ENCODE results near the gene CXorf38. TPM values are rescaled to one million over a fixed set of nuclear protein-coding genes. Genes with fewer than 3 reads are reported as not detected.
A peak's percentile ranks its signal among the peaks of the same experiment; 100 is the strongest.

CXorf38 gene
- 8.8 and 15.3 TPM in 2 replicates for total RNA-seq (2014; rRNA removed; shearing (Covaris generic))
- 5.2 and 6.5 TPM in 2 replicates for polyA plus RNA-seq (2016; fragmentation: Nextera tagmentation; extraction: Ambion mirVana)
- long read RNA-seq, transcript CXorf38-201 (7 exons, 2,118 nt), result major isoform, 9 of 10 reads
- long read RNA-seq, partial matches to known transcripts, result 0 of 10 reads
- long read RNA-seq, other reads (novel, unspliced or antisense), result 1 of 10 reads

GRCh38 chrX:40647307-40648197 lies at the start of gene CXorf38:
CXorf38 (minus strand) TSS chrX:40647561; CDS start chrX:40647520, 41 bp downstream.
- Histone ChIP-seq H4K20me1 (replicated peaks; ENCODE audit: insufficient read depth) (no peaks in the 10 kb centered on the region), H3K9me2 (ENCODE audit: insufficient read depth) (no peaks in the 10 kb centered on the region), H3K4me1 (ENCODE audit: insufficient read depth) (no peaks in the 10 kb centered on the region), H3K27me3 (ENCODE audit: insufficient read depth) (no peaks in the 10 kb centered on the region), H3K79me2 (replicated peaks; ENCODE audit: insufficient read depth) (peaks cover 18% of the 10 kb centered on the region), H3K36me3 (ENCODE audit: insufficient read depth) (0 out of 2 replicates have a peak, but pooled peaks cover 6% of the 10 kb centered on the region), H3F3A (replicated peaks; ENCODE audit: low read depth) (0 out of 2 replicates have a peak, but pooled peaks cover 10% of the 10 kb centered on the region), H2AFZ (no peak within 1 kb of the TSS), H3K4me3 (peak within 1 kb of the TSS; percentile 71), H3K4me2 (peak within 1 kb of the TSS; percentile 77), H3K27ac (ENCODE audit: low read depth) (peak within 1 kb of the TSS; percentile 88)
- H3K36me3 Mint-ChIP-seq (ENCODE audit: low read depth), result peaks cover 11% of the 10 kb centered on the region
- TF ChIP-seq JUNB (IDR thresholded peaks at IDR 0.05; ENCODE audit: unreplicated experiment) (no peak), POLR2AphosphoS5 (IDR thresholded peaks at IDR 0.05; ENCODE audit: low read depth) (peak; percentile 72), CTCF (conservative IDR thresholded peaks at IDR 0.05; ENCODE audit: low read depth in 2 of 2) (peak; percentile 48 to 50), CREB1 (CRISPR knock-in tag; IDR thresholded peaks at IDR 0.05; ENCODE audit: low read depth) (peak; percentile 71)
- H3K4me1 Mint-ChIP-seq, result peaks cover 14% of the 10 kb centered on the region
- DNase-seq (ENCODE audit: low spot score) (peak; percentile 88), ATAC-seq (peak; percentile 75)
- peaks cover 2% of the 10 kb centered on the region; the same call in 2 of the 3 replicates for H3K9me3 Mint-ChIP-seq
- H3K27ac Mint-ChIP-seq, result peak within 1 kb of the TSS; percentile 96
- peaks cover 7% of the 10 kb centered on the region for H3K27me3 Mint-ChIP-seq (ENCODE audit: insufficient read depth, low read depth, poor library complexity)
- H3K4me3 Mint-ChIP-seq, result peak within 1 kb of the TSS; percentile 92

- Histone ChIP-seq H3K79me2 (replicated peaks; ENCODE audit: insufficient read depth) (0 out of 2 replicates have a peak, but pooled peaks cover 4% of the 10 kb centered on the region), H4K20me1 (replicated peaks; ENCODE audit: insufficient read depth) (no peaks in the 10 kb centered on the region), H3K9me2 (ENCODE audit: insufficient read depth) (no peaks in the 10 kb centered on the region), H3F3A (replicated peaks; ENCODE audit: low read depth) (no peaks in the 10 kb centered on the region), H3K36me3 (ENCODE audit: insufficient read depth) (peaks cover 42% of the 10 kb centered on the region), H3K27me3 (ENCODE audit: insufficient read depth) (no peaks in the 10 kb centered on the region), H3K27ac (ENCODE audit: low read depth) (no peak overlapping the region), H3K4me2 (no peak overlapping the region), H2AFZ (no peak overlapping the region), H3K4me1 (ENCODE audit: insufficient read depth) (no peaks in the 10 kb centered on the region), H3K4me3 (no peak overlapping the region)
- Mint-ChIP-seq H3K36me3 (ENCODE audit: low read depth) (peaks cover 82% of the 10 kb centered on the region), H3K4me3 (no peak overlapping the region), H3K4me1 (no peaks in the 10 kb centered on the region), H3K27me3 (ENCODE audit: insufficient read depth, low read depth, poor library complexity) (peaks cover 2% of the 10 kb centered on the region), H3K27ac (no peak overlapping the region), H3K9me3 (no peaks in the 10 kb centered on the region; the same call in 2 of the 3 replicates)
- ATAC-seq (no peak), DNase-seq (ENCODE audit: low spot score) (no peak)
- TF ChIP-seq STAT1 (IDR thresholded peaks at IDR 0.05; ENCODE audit: unreplicated experiment) (no peak), CTCF (conservative IDR thresholded peaks at IDR 0.05; ENCODE audit: low read depth in 2 of 2) (no peak), NANOG (IDR thresholded peaks at IDR 0.05; ENCODE audit: borderline replicate concordance) (no peak), EZH2phosphoT487 (IDR thresholded peaks at IDR 0.05; ENCODE audit: unreplicated experiment) (no peak), CREB1 (CRISPR knock-in tag; IDR thresholded peaks at IDR 0.05; ENCODE audit: low read depth) (no peak), POLR2AphosphoS5 (IDR thresholded peaks at IDR 0.05; ENCODE audit: low read depth) (no peak), JUNB (IDR thresholded peaks at IDR 0.05; ENCODE audit: unreplicated experiment) (no peak), ETS1 (IDR thresholded peaks at IDR 0.05) (no peak), ZNF331 (CRISPR knock-in tag; IDR thresholded peaks at IDR 0.05; ENCODE audit: low read depth) (no peak), ZNF114 (CRISPR knock-in tag; IDR thresholded peaks at IDR 0.05) (no peak), EZH2 (IDR thresholded peaks at IDR 0.05; ENCODE audit: low read depth, unreplicated experiment) (no peak)
- TF ChIP-seq, protein P1, sequence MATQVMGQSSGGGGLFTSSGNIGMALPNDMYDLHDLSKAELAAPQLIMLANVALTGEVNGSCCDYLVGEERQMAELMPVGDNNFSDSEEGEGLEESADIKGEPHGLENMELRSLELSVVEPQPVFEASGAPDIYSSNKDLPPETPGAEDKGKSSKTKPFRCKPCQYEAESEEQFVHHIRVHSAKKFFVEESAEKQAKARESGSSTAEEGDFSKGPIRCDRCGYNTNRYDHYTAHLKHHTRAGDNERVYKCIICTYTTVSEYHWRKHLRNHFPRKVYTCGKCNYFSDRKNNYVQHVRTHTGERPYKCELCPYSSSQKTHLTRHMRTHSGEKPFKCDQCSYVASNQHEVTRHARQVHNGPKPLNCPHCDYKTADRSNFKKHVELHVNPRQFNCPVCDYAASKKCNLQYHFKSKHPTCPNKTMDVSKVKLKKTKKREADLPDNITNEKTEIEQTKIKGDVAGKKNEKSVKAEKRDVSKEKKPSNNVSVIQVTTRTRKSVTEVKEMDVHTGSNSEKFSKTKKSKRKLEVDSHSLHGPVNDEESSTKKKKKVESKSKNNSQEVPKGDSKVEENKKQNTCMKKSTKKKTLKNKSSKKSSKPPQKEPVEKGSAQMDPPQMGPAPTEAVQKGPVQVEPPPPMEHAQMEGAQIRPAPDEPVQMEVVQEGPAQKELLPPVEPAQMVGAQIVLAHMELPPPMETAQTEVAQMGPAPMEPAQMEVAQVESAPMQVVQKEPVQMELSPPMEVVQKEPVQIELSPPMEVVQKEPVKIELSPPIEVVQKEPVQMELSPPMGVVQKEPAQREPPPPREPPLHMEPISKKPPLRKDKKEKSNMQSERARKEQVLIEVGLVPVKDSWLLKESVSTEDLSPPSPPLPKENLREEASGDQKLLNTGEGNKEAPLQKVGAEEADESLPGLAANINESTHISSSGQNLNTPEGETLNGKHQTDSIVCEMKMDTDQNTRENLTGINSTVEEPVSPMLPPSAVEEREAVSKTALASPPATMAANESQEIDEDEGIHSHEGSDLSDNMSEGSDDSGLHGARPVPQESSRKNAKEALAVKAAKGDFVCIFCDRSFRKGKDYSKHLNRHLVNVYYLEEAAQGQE (IDR thresholded peaks at IDR 0.05; ENCODE audit: unreplicated experiment), result no peak
Observed at GRCh38 chrX:40694802-40695201, 47.4 kb upstream of the CXorf38 start.

Measured in GM23338 (cell line).